ENCODE measurements around the gene NEK6.

DNA sequence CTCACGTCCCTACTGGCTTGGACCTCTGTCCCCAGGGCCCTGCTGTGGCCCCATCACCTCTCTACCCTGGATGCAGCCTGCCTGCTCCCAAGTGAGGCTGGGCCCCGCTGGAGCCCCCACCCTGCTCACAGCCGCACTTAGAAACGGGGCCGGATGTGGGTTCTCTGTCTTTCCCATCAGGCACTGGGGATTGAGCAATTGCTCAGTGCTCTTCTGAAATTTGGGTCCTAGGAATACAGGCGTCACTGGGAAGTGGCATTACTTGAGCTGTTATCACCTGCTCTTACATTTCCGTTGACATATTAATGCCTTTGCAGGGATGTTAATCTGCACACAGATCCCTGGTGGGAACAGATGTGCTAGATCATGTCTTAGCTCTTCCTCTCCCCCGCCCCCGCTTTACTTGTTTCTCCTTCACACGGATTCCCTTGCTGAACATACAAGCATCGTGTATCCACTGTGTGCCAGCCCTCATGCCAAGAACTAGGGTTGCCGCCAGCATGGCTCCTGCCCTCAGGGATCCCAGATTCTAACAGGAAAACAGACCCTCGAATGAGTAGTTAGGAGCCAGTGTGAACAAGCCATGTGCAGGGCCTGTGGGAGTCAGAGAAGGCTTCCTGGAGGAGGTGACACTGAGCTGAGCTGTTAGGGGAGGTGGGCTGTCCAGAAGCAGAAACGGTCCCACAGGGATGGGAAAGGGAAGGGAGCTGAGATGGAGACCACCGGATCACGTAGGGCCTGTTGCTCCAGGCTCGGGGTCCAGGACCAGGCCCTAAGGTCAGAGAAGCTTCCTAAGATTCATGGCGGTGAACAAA lies 65.1 kb downstream of the NEK6 start:
- TF ChIP-seq, protein P1, sequence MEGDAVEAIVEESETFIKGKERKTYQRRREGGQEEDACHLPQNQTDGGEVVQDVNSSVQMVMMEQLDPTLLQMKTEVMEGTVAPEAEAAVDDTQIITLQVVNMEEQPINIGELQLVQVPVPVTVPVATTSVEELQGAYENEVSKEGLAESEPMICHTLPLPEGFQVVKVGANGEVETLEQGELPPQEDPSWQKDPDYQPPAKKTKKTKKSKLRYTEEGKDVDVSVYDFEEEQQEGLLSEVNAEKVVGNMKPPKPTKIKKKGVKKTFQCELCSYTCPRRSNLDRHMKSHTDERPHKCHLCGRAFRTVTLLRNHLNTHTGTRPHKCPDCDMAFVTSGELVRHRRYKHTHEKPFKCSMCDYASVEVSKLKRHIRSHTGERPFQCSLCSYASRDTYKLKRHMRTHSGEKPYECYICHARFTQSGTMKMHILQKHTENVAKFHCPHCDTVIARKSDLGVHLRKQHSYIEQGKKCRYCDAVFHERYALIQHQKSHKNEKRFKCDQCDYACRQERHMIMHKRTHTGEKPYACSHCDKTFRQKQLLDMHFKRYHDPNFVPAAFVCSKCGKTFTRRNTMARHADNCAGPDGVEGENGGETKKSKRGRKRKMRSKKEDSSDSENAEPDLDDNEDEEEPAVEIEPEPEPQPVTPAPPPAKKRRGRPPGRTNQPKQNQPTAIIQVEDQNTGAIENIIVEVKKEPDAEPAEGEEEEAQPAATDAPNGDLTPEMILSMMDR (IDR thresholded peaks at IDR 0.05 in 8 of 11, conservative IDR thresholded peaks at IDR 0.05 in 3 of 11), result no peak
- TF ChIP-seq POLR2A (IDR thresholded peaks at IDR 0.05) (no peak), POLR2AphosphoS5 (IDR thresholded peaks at IDR 0.05) (no peak)

Data from spleen (tissue), 7 donors.